ENCODE results near the gene VPS54. TPM values are rescaled to one million over a fixed set of nuclear protein-coding genes. Genes with fewer than 3 reads are reported as not detected.

Gene VPS54
- total RNA-seq, 3 donors from 2014 or later, result 26.9 to 39.8 (median 36.7) TPM

DNA sequence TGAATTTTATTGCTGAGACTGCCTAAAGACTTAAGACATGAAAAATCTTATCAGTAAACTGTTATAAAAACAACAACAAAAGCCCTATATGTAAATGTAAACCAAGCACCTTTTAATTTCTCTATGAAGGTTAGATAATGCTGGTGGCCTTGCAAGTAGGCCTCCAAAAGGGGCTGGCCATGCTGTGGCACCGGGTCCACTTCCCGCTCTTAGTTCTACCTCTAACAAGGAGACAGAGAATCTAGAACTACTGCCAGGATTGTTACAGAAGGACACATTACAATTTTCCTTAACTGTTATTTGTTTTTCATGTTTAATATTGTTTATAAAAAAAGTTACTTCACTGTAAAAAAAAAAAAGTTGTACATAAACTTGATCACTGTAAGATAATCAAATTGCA is 128.6 kb downstream of the VPS54 start:
- Histone ChIP-seq H3K4me1 (peaks cover 0 to 5% of the 10 kb centered on the region in 2 donors), H3K4me3 (no peak overlapping the region), H3K9me3 (no peaks in the 10 kb centered on the region), H3K27me3 (no peaks in the 10 kb centered on the region), H3K27ac (no peak overlapping the region), H3K36me3 (no peaks in the 10 kb centered on the region)
- intact Hi-C loops (cut with DNase I; ENCODE audit: low total_unique reads), result no loop called here
- no peak for DNase-seq (ENCODE audit: low spot score in 2 of 2)
- no peak for TF ChIP-seq POLR2AphosphoS5 (IDR thresholded peaks at IDR 0.05)
- TF ChIP-seq POLR2A (IDR thresholded peaks at IDR 0.05), result no peak
- TF ChIP-seq, protein P1, sequence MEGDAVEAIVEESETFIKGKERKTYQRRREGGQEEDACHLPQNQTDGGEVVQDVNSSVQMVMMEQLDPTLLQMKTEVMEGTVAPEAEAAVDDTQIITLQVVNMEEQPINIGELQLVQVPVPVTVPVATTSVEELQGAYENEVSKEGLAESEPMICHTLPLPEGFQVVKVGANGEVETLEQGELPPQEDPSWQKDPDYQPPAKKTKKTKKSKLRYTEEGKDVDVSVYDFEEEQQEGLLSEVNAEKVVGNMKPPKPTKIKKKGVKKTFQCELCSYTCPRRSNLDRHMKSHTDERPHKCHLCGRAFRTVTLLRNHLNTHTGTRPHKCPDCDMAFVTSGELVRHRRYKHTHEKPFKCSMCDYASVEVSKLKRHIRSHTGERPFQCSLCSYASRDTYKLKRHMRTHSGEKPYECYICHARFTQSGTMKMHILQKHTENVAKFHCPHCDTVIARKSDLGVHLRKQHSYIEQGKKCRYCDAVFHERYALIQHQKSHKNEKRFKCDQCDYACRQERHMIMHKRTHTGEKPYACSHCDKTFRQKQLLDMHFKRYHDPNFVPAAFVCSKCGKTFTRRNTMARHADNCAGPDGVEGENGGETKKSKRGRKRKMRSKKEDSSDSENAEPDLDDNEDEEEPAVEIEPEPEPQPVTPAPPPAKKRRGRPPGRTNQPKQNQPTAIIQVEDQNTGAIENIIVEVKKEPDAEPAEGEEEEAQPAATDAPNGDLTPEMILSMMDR (IDR thresholded peaks at IDR 0.05), result no peak

DNA sequence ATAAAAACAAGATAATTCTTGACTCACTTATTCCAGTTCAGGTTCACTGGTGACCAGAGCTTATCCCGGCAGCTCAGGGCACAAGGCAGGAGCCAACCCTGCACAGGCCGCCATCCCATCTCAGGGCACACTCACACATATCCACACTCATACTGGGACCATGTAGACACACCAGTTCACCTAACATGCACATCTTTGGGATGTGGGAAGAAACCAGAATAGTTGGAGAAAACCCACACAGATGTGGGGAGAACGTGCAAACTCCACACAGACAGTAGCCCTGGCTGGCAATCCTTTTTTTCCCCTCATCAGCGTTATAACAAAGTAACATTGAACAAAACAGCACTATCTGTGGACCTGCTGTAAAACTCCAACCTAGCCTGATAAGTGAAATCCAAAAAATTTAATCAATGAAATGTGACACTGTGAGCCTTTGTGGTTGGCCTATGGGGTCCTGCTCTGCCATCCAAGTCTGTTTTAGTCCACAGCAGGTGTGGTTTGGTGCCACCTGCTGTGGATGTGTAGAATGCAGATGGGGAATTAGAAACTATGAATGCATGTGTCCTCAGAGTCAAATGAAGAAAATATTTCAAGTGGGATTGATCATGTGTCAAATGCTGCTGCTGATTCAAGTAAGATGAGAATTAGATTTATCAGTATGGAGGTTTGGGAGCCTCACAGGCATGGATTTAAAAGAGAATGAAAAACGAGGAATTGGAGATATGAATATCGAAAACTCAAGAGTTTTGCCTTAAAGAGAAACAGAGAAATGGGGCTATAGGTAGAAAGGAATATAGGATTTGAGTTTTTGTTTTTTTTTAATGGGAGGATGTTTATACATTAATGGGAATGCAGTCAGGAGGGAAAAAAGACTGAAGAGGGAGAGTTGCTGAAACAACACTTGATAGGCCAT is 130.5 kb downstream of the VPS54 start:
- no peaks in the 10 kb centered on the region for H3K27me3 ChIP-seq
- no peak overlapping the region for H3K4me3 ChIP-seq
- no peaks in the 10 kb centered on the region for H3K9me3 ChIP-seq
- peaks cover 0 to 5% of the 10 kb centered on the region in 2 donors for H3K4me1 ChIP-seq
- intact Hi-C loops (cut with DNase I; ENCODE audit: low total_unique reads), result no loop called here
- peak in 1 of 2 donors; percentile 28 for DNase-seq (ENCODE audit: low spot score in 2 of 2)
- no peaks in the 10 kb centered on the region for H3K36me3 ChIP-seq
- peak overlapping the region in 1 of 2 donors; percentile 3 for H3K27ac ChIP-seq
- no peak for TF ChIP-seq POLR2AphosphoS5 (IDR thresholded peaks at IDR 0.05)
- TF ChIP-seq, protein P1 (IDR thresholded peaks at IDR 0.05), result peak; percentile 18 to 70 (median 66)

DNA sequence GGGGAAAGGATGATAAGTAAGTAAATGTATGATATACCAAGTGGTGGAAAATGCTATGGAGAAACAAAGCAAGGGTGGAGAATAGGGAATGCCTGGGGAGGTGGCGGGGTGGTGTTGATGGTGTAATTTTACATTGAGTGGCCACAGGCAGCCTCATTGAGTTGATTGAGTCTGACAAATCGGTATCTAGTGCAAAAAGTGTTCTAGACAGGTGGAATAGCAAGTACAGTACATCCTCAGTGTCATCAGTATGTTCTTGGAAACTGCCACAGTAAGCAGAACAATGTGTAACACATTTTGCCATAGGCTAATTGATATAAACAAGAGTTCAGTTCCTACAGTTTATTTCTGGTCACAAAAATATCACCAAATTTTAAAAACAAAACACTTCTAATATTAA is 131.2 kb downstream of the VPS54 start:
- intact Hi-C loops (cut with DNase I; ENCODE audit: low total_unique reads), result no loop called here
- Histone ChIP-seq H3K27ac (peak overlapping the region in 1 of 2 donors; percentile 0), H3K27me3 (no peaks in the 10 kb centered on the region), H3K9me3 (no peaks in the 10 kb centered on the region), H3K36me3 (no peaks in the 10 kb centered on the region), H3K4me3 (no peak overlapping the region), H3K4me1 (peaks cover 0 to 5% of the 10 kb centered on the region in 2 donors)
- TF ChIP-seq POLR2AphosphoS5 (IDR thresholded peaks at IDR 0.05), result no peak
- TF ChIP-seq POLR2A (IDR thresholded peaks at IDR 0.05), result no peak
- TF ChIP-seq, protein P1 (IDR thresholded peaks at IDR 0.05), result no peak
- no peak for DNase-seq (ENCODE audit: low spot score in 2 of 2)

DNA sequence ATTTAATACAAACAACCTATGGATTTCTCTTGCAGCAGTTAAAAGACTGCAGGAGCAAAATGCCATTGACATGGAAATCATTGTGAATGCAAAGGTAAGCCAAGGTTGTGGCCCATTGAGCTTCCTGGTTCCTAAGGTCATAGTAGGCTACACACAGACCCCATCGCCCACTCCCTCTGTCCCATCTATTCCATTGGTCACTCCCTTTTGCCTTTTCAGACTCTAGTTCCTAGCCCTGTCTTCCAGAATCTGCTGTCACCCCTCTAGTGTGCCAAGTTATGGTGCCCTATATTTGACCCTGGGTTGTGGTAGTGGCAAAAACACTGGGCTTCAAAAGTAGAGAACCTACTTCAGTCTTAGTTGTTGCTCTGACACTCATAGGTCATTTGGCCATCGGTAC is 132.8 kb downstream of the VPS54 start:
- no peaks in the 10 kb centered on the region for H3K36me3 ChIP-seq

More for the DNA sequence above, 132.8 kb downstream of the VPS54 start:
- no peaks in the 10 kb centered on the region for H3K27me3 ChIP-seq
- H3K4me3 ChIP-seq, result no peak overlapping the region
- DNase-seq (ENCODE audit: low spot score in 2 of 2), result no peak
- TF ChIP-seq, protein P1 (IDR thresholded peaks at IDR 0.05), result no peak
- no peak for TF ChIP-seq POLR2A (IDR thresholded peaks at IDR 0.05)
- TF ChIP-seq POLR2AphosphoS5 (IDR thresholded peaks at IDR 0.05), result no peak
- no peak overlapping the region for H3K27ac ChIP-seq
- peaks cover 0 to 5% of the 10 kb centered on the region in 2 donors for H3K4me1 ChIP-seq
- H3K9me3 ChIP-seq, result no peaks in the 10 kb centered on the region
- intact Hi-C loops (cut with DNase I; ENCODE audit: low total_unique reads), result no loop called here
